ENCODE results near the gene LRRK1.

Gene LRRK1

GRCh38 chr15:100941536-100941935 is 22.4 kb downstream of the LRRK1 start:
- no peak for DNase-seq

- no peak for DNase-seq
Observed at GRCh38 chr15:100942656-100943425, 23.7 kb downstream of the LRRK1 start.

- no peak for DNase-seq
Observed at GRCh38 chr15:100944244-100944895, 25.2 kb downstream of the LRRK1 start.

GRCh38 chr15:100944986-100945385 is 25.8 kb downstream of the LRRK1 start:
- DNase-seq: no peak

GRCh38 chr15:100947760-100948429 is 28.7 kb downstream of the LRRK1 start:
- DNase-seq: no peak

- DNase-seq: no peak
Observed at GRCh38 chr15:100948430-100948762, 29.2 kb downstream of the LRRK1 start.

GRCh38 chr15:100949691-100950090 is 30.5 kb downstream of the LRRK1 start:
- DNase-seq: no peak

- DNase-seq: no peak
Observed at GRCh38 chr15:100951965-100952364, 32.8 kb downstream of the LRRK1 start.

- no peak for DNase-seq
Observed at GRCh38 chr15:100952566-100952965, 33.4 kb downstream of the LRRK1 start.

- DNase-seq: no peak
Observed at GRCh38 chr15:100958326-100959065, 39.3 kb downstream of the LRRK1 start.

GRCh38 chr15:100959066-100960050 is 40.2 kb downstream of the LRRK1 start:
- no peak for DNase-seq

- no peak for DNase-seq
Observed at GRCh38 chr15:100966997-100967396, 47.8 kb downstream of the LRRK1 start.

- no peak for DNase-seq
Observed at GRCh38 chr15:100968050-100968966, 49.2 kb downstream of the LRRK1 start.

- no peak for DNase-seq
Observed at GRCh38 chr15:100972975-100973350, 53.8 kb downstream of the LRRK1 start.

GRCh38 chr15:100973351-100974111 is 54.4 kb downstream of the LRRK1 start:
- no peak for DNase-seq

GRCh38 chr15:100975043-100975442 is 55.9 kb downstream of the LRRK1 start:
- no peak for DNase-seq

- no peak for DNase-seq
Observed at GRCh38 chr15:100980410-100981046, 61.4 kb downstream of the LRRK1 start.

- DNase-seq: no peak
Observed at GRCh38 chr15:100981086-100981485, 61.9 kb downstream of the LRRK1 start.

GRCh38 chr15:100983221-100983620 is 64.1 kb downstream of the LRRK1 start:
- DNase-seq: no peak

- DNase-seq: no peak
Observed at GRCh38 chr15:100985401-100985800, 66.2 kb downstream of the LRRK1 start.
